Osteoblast (primary cell): ENCODE data around the gene ROS1. TPM values are rescaled to one million over a fixed set of nuclear protein-coding genes. Genes with fewer than 3 reads are reported as not detected.

Experiments used
- DNase-seq: peaks from one replicate; pipeline ENCODE4 v3.0.0; 2011; ENCODE audit warnings: low spot score, mixed read lengths; ENCODE audit not compliant: insufficient read length; ENCODE audit errors: missing footprints
- H2AFZ ChIP-seq: 2 replicates; pipeline ENCODE4 v1.6.0; 2011; ENCODE audit warnings: mild to moderate bottlenecking, low read length
- H3K27ac ChIP-seq: 2 replicates; pipeline ENCODE4 v1.5.1; 2011; ENCODE audit warnings: mild to moderate bottlenecking, low read depth, low read length, moderate library complexity
- H3K27me3 ChIP-seq: 2 replicates; pipeline ENCODE4 v1.6.0; 2012; ENCODE audit warnings: mild to moderate bottlenecking, control low read depth, inconsistent platforms, low read length, moderate library complexity; ENCODE audit not compliant: insufficient read depth
- H3K36me3 ChIP-seq: 2 replicates; pipeline ENCODE4 v1.5.1; 2011; ENCODE audit warnings: mild to moderate bottlenecking, low read length, control low read depth, moderate library complexity; ENCODE audit not compliant: insufficient read depth
- H3K4me1 ChIP-seq: 2 replicates; pipeline ENCODE4 v1.5.1; 2011; ENCODE audit warnings: mild to moderate bottlenecking, low read length, control low read depth, moderate library complexity; ENCODE audit not compliant: insufficient read depth
- H3K4me2 ChIP-seq: 2 replicates; pipeline ENCODE4 v1.6.0; 2011; ENCODE audit warnings: mild to moderate bottlenecking, low read length; ENCODE audit not compliant: insufficient read depth
- H3K4me3 ChIP-seq: fragments of 200-600 bp; sonication (generic); 3 replicates; pipeline ENCODE4 v1.5.1; 2012; ENCODE audit warnings: mild to moderate bottlenecking, low read length, inconsistent platforms; ENCODE audit not compliant: insufficient read depth
- H3K79me2 ChIP-seq: 2 replicates; pipeline ENCODE4 v1.6.0; 2012; ENCODE audit warnings: mild to moderate bottlenecking, low read length, control low read depth, inconsistent platforms; ENCODE audit not compliant: insufficient read depth
- H3K9me3 ChIP-seq: 2 replicates; pipeline ENCODE4 v1.5.1; 2011; ENCODE audit warnings: low read depth, low read length, control low read depth
- H4K20me1 ChIP-seq: 2 replicates; pipeline ENCODE4 v1.6.0; 2012; ENCODE audit warnings: mild to moderate bottlenecking, low read length, control low read depth; ENCODE audit not compliant: insufficient read depth
- CTCF ChIP-seq: IDR thresholded peaks from 2 replicates; pipeline ENCODE4 v1.5.1; 2011; ENCODE audit warnings: mild to moderate bottlenecking, low read depth, low read length, moderate library complexity; ENCODE audit errors: extremely low read depth
- total RNA-seq: library from RNA; depleted of rRNA; stranded (reverse); fragments of >200 nt; gene quantifications from 2 replicates; pipeline ENCODE4 v1.2.3, GENCODE V29; 2012

ROS1 gene
- total RNA-seq, 1 donor: 1.4 TPM

GRCh38 chr6:117270055-117270842 lies 155.5 kb downstream of the ROS1 start:
- peak overlapping the region; percentile 33 for H3K4me3 ChIP-seq
- H3K36me3 ChIP-seq: no peaks in the 10 kb centered on the region
- DNase-seq: peak; percentile 85
- TF ChIP-seq CTCF: no peak
- peak overlapping the region; percentile 15 for H2AFZ ChIP-seq
- peak overlapping the region; percentile 47 for H3K4me2 ChIP-seq
- H4K20me1 ChIP-seq: no peaks in the 10 kb centered on the region
- H3K9me3 ChIP-seq: no peaks in the 10 kb centered on the region
- H3K27ac ChIP-seq: no peak overlapping the region
- no peaks in the 10 kb centered on the region for H3K79me2 ChIP-seq
- no peaks in the 10 kb centered on the region for H3K4me1 ChIP-seq
- peaks cover 97% of the 10 kb centered on the region for H3K27me3 ChIP-seq

DNA sequence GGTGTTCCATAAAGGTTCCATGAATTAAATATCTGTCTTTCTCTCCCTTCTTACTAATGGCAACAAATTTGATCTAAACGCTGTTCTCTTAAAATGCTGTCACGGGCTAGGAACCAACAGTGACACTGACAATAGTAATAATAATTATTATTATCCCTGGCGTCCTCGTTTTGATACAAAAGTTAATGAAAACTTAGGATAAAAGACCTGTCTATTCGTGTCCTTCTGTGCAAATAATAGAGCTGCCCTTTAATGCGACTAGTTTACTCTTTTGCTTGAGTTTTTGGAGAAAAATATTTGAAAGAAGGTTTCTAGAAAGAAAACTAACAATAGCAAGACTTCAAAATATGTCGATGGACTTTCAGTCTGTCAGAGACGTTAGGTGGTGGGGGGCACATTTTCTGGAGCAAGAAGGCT lies 156.1 kb downstream of the ROS1 start:
- no peak for TF ChIP-seq CTCF
- H3K9me3 ChIP-seq: no peaks in the 10 kb centered on the region
- no peaks in the 10 kb centered on the region for H3K36me3 ChIP-seq
- no peaks in the 10 kb centered on the region for H3K79me2 ChIP-seq
- H3K4me3 ChIP-seq: no peak overlapping the region
- no peak overlapping the region for H2AFZ ChIP-seq
- DNase-seq: no peak
- H3K27me3 ChIP-seq: peaks cover 97% of the 10 kb centered on the region
- H3K4me2 ChIP-seq: no peak overlapping the region
- H3K4me1 ChIP-seq: peaks cover 5% of the 10 kb centered on the region
- no peaks in the 10 kb centered on the region for H4K20me1 ChIP-seq
- H3K27ac ChIP-seq: no peak overlapping the region

- peaks cover 97% of the 10 kb centered on the region for H3K27me3 ChIP-seq
- peak; percentile 62 for DNase-seq
Measured at GRCh38 chr6:117268924-117269323, 156.8 kb downstream of the ROS1 start.

More at GRCh38 chr6:117268924-117269323, 156.8 kb downstream of the ROS1 start:
- no peak overlapping the region for H3K4me3 ChIP-seq
- no peak overlapping the region for H3K4me2 ChIP-seq
- no peaks in the 10 kb centered on the region for H4K20me1 ChIP-seq
- H3K9me3 ChIP-seq: no peaks in the 10 kb centered on the region
- no peak overlapping the region for H3K27ac ChIP-seq
- no peaks in the 10 kb centered on the region for H3K79me2 ChIP-seq
- H2AFZ ChIP-seq: no peak overlapping the region
- no peak for TF ChIP-seq CTCF
- H3K4me1 ChIP-seq: peaks cover 7% of the 10 kb centered on the region
- H3K36me3 ChIP-seq: no peaks in the 10 kb centered on the region
